Measurements from ENCODE around the gene PCP4L1. TPM values are rescaled to one million over a fixed set of nuclear protein-coding genes. Genes with fewer than 3 reads are reported as not detected.
"Not testable (repeated sequence)": the region's sequence is repeated elsewhere in the genome, so short reads cannot be mapped to it uniquely, and the experiment has no call there.

Gene PCP4L1
- total RNA-seq, 2 donors from 2014 or later = 2.6 TPM; not detected in 1

- peak; percentile 100 for ATAC-seq
- peak; percentile 89 for DNase-seq
- intact Hi-C loops (cut with DNase I, micrococcal nuclease) = no loop called here
These were observed 47.4 kb downstream of the PCP4L1 start for GRCh38 chr1:161305867-161306519.

GRCh38 chr1:161307230-161307768 is 48.8 kb downstream of the PCP4L1 start:
- ATAC-seq (no peak), DNase-seq (no peak)
- intact Hi-C loops (cut with DNase I, micrococcal nuclease) = no loop called here

- ATAC-seq (no peak), DNase-seq (no peak)
- intact Hi-C loops (cut with DNase I, micrococcal nuclease) = no loop called here
These were observed 49.5 kb downstream of the PCP4L1 start for GRCh38 chr1:161307892-161308638.

- DNase-seq = no peak
- intact Hi-C loops (cut with DNase I, micrococcal nuclease) = no loop called here
- ATAC-seq = no peak
These were observed 51.3 kb downstream of the PCP4L1 start, which contains the start of gene MPZ for GRCh38 chr1:161309868-161310267. MPZ (minus strand) TSS chr1:161309968; CDS start chr1:161309905, 63 bp downstream.

GRCh38 chr1:161311595-161312181 is 53.1 kb downstream of the PCP4L1 start:
- intact Hi-C loops (cut with DNase I, micrococcal nuclease) = no loop called here
- ATAC-seq = no peak

GRCh38 chr1:161313554-161314200 is 55.1 kb downstream of the PCP4L1 start:
- DNase-seq (peak in 1 of 2 donors; percentile 16), ATAC-seq (peak; percentile 42)
- intact Hi-C loops (cut with DNase I, micrococcal nuclease) = no loop called here

More at GRCh38 chr1:161311595-161312181, 53.1 kb downstream of the PCP4L1 start:
- no peak for DNase-seq

GRCh38 chr1:161314201-161314981 is 55.8 kb downstream of the PCP4L1 start, which contains the start of gene SDHC:
SDHC (plus strand) TSS chr1:161314381; CDS start chr1:161314406, 25 bp downstream.
- peak; percentile 87 to 91 for DNase-seq
- intact Hi-C loops (cut with DNase I, micrococcal nuclease) = no loop called here
- peak; percentile 98 for ATAC-seq

GRCh38 chr1:161315841-161316674 is 57.5 kb downstream of the PCP4L1 start:
- ATAC-seq; intact Hi-C loops (cut with DNase I, micrococcal nuclease); DNase-seq: not testable (repeated sequence)

- intact Hi-C loops (cut with DNase I, micrococcal nuclease) = loop anchor here in 1 of 2 donors (10.0 kb wide), 1 partner anchor 51 kb away; no protein-coding TSS in a partner anchor
- no peak for ATAC-seq
These were observed 65.5 kb downstream of the PCP4L1 start for GRCh38 chr1:161324020-161324419.

GRCh38 chr1:161330346-161330745 is 71.8 kb downstream of the PCP4L1 start:
- intact Hi-C loops (cut with DNase I, micrococcal nuclease) = no loop called here
- DNase-seq = no peak
- no peak for ATAC-seq

More at GRCh38 chr1:161324020-161324419, 65.5 kb downstream of the PCP4L1 start:
- no peak for DNase-seq

- no peak for ATAC-seq
- no peak for DNase-seq
- intact Hi-C loops (cut with DNase I, micrococcal nuclease) = no loop called here
These were observed 74.6 kb downstream of the PCP4L1 start for GRCh38 chr1:161333166-161333565.

Small RNA genes lying within 50 kb of the gene (microRNA-seq; reads per million reads assigned to microRNA genes)
- 0.53 to 4.1 reads per million in 2 donors for gene MIR5187

Other genes starting within 250 kb of the PCP4L1 start
- 100 to 1,000 TPM; 145 to 202 TPM for gene F11R, start 237.6 kb upstream of the PCP4L1 start, total RNA-seq
- gene TSTD1, start 219.8 kb upstream of the PCP4L1 start, total RNA-seq = 100 to 1,000 TPM in 1 of 2 donors, 10 to 100 TPM in 1; 92.1 to 120 TPM
- gene USF1, start 212.8 kb upstream of the PCP4L1 start, total RNA-seq = 10 to 100 TPM; 67.4 to 72.4 TPM
- gene ARHGAP30, start 188.9 kb upstream of the PCP4L1 start, total RNA-seq = 1 to 10 TPM; 2.7 to 8.7 TPM
- gene NECTIN4, start 169.2 kb upstream of the PCP4L1 start, total RNA-seq = 1 to 10 TPM; 3.0 to 6.1 TPM
- gene KLHDC9, start 160.4 kb upstream of the PCP4L1 start, total RNA-seq = 10 to 100 TPM; 10.1 to 11.1 TPM
- gene PFDN2, start 140.7 kb upstream of the PCP4L1 start, total RNA-seq = 10 to 100 TPM; 30.3 to 38.2 TPM
- 10 to 100 TPM; 74.4 to 76.6 TPM for gene NIT1, start 140.6 kb upstream of the PCP4L1 start, total RNA-seq
- 10 to 100 TPM; 34.2 to 41.5 TPM for gene DEDD, start 126.1 kb upstream of the PCP4L1 start, total RNA-seq
- gene UFC1, start 104.8 kb upstream of the PCP4L1 start, total RNA-seq = 100 to 1,000 TPM; 106 to 107 TPM
- 10 to 100 TPM; 19.7 to 24.0 TPM for gene USP21, start 99.2 kb upstream of the PCP4L1 start, total RNA-seq
- 10 to 100 TPM; 11.7 to 12.4 TPM for gene PPOX, start 92.3 kb upstream of the PCP4L1 start, total RNA-seq
- gene B4GALT3, start 81.2 kb upstream of the PCP4L1 start, total RNA-seq = 10 to 100 TPM; 29.7 TPM
- 1 to 10 TPM; 1.0 to 3.3 TPM for gene ADAMTS4, start 59.7 kb upstream of the PCP4L1 start, total RNA-seq
- gene NDUFS2, start 56.4 kb upstream of the PCP4L1 start, total RNA-seq = 100 to 1,000 TPM; 154 to 188 TPM
- 10 to 100 TPM in 1 of 2 donors, 1 to 10 TPM in 1; 5.6 to 23.3 TPM for gene FCER1G, start 43.5 kb upstream of the PCP4L1 start, total RNA-seq
- gene APOA2, start 35.1 kb upstream of the PCP4L1 start, total RNA-seq = not detected
- gene TOMM40L, start 32.7 kb upstream of the PCP4L1 start, total RNA-seq = 10 to 100 TPM; 19.6 to 24.6 TPM
- under 1 TPM in 1 of 2 donors, not detected in 1; 0.53 TPM for gene NR1I3, start 20.5 kb upstream of the PCP4L1 start, total RNA-seq
- gene MPZ, start 51.2 kb downstream of the PCP4L1 start, total RNA-seq = 1 to 10 TPM; 1.3 to 5.0 TPM
- gene SDHC, start 55.6 kb downstream of the PCP4L1 start, total RNA-seq = 100 to 1,000 TPM; 264 to 266 TPM
- not detected for gene CFAP126, start 109.1 kb downstream of the PCP4L1 start, total RNA-seq
- 10 to 100 TPM in 1 of 2 donors, 1 to 10 TPM in 1; 5.5 to 17.4 TPM for gene FCGR2A, start 246.7 kb downstream of the PCP4L1 start, total RNA-seq